PFSK-1 (cell line): ENCODE data around the gene CERS4.

Experiments used
- FOXP2 ChIP-seq: optimal IDR thresholded peaks from 2 replicates; pipeline ENCODE3; 2011; ENCODE audit warnings: borderline replicate concordance, control low read depth, inconsistent platforms; ENCODE audit not compliant: insufficient read depth; ENCODE audit errors: extremely low read length, extremely low read depth
- POLR2AphosphoS5 ChIP-seq: IDR thresholded peaks from 2 replicates; pipeline ENCODE4 v1.6.1; 2012; ENCODE audit warnings: low read depth, mild to moderate bottlenecking, control low read depth, low read length, moderate library complexity
- REST ChIP-seq, 2 experiments: IDR thresholded peaks; 2 replicates each; pipeline versions ENCODE4 v1.6.1 to v1.8.0; 2011 to 2012; ENCODE audit warnings: low read depth in 2 of 2, low read length in 2 of 2, control low read depth in 1 of 2, inconsistent platforms in 1 of 2, mild to moderate bottlenecking in 1 of 2, moderate library complexity in 1 of 2; ENCODE audit not compliant: insufficient read depth in 1 of 2
- SIN3A ChIP-seq: IDR thresholded peaks from 2 replicates; pipeline ENCODE4 v1.6.1; 2012; ENCODE audit warnings: mild to moderate bottlenecking, low read length, moderate library complexity, borderline replicate concordance; ENCODE audit not compliant: insufficient read depth
- TAF1 ChIP-seq: IDR thresholded peaks from 2 replicates; pipeline ENCODE4 v1.6.1; 2012; ENCODE audit warnings: low read length, control low read depth, borderline replicate concordance; ENCODE audit not compliant: insufficient read depth

Gene CERS4

GRCh38 chr19:8245869-8246835 is 37.0 kb downstream of the CERS4 start:
- TF ChIP-seq POLR2AphosphoS5 (no peak), TAF1 (no peak), SIN3A (no peak), FOXP2 (no peak), REST (IDR thresholded peaks at IDR 0.05; ENCODE audit: insufficient read depth in 1 of 2, low read depth in 2 of 2, low read length in 2 of 2) (no peak)

GRCh38 chr19:8248348-8249328 is 39.5 kb downstream of the CERS4 start:
- TF ChIP-seq SIN3A (no peak), TAF1 (no peak), REST (IDR thresholded peaks at IDR 0.05; ENCODE audit: insufficient read depth in 1 of 2, low read depth in 2 of 2, low read length in 2 of 2) (no peak), POLR2AphosphoS5 (no peak), FOXP2 (no peak)

- TF ChIP-seq POLR2AphosphoS5 (no peak), TAF1 (no peak)
These were observed 41.4 kb downstream of the CERS4 start for GRCh38 chr19:8250596-8250995.

GRCh38 chr19:8251025-8251472 is 41.9 kb downstream of the CERS4 start:
- TF ChIP-seq TAF1 (no peak), FOXP2 (no peak), REST (IDR thresholded peaks at IDR 0.05; ENCODE audit: insufficient read depth in 1 of 2, low read depth in 2 of 2, low read length in 2 of 2) (no peak), POLR2AphosphoS5 (no peak), SIN3A (no peak)

- peak; percentile 30 for TF ChIP-seq FOXP2
- TF ChIP-seq SIN3A: no peak
These were observed 43.9 kb downstream of the CERS4 start for GRCh38 chr19:8252922-8253589.
